DND-41 (cell line): ENCODE results near the gene UBR3.

Source experiments
- ATAC-seq: fragments of 200-7000 bp; cut with Tn5 transposase; 3 replicates; pipeline ENCODE4 v1.9.1; 2021; ENCODE audit warnings: low read depth; ENCODE audit not compliant: insufficient read depth
- DNase-seq: peaks from one replicate; pipeline ENCODE4 v3.0.0-alpha.2; 2020
- H2AFZ ChIP-seq: 2 replicates; pipeline ENCODE4 v1.6.0; 2012; ENCODE audit warnings: low read depth, low read length
- H3K27ac ChIP-seq: 2 replicates; pipeline ENCODE4 v1.5.1; 2012; ENCODE audit warnings: low read length, inconsistent platforms
- H3K27me3 ChIP-seq: fragments of 200-600 bp; sonication (generic); 2 replicates; pipeline ENCODE4 v1.6.0; 2012; ENCODE audit warnings: low read length, mild to moderate bottlenecking, inconsistent platforms; ENCODE audit not compliant: insufficient read depth, poor library complexity
- H3K36me3 ChIP-seq: 2 replicates; pipeline ENCODE4 v1.5.1; 2012; ENCODE audit warnings: low read length, inconsistent platforms; ENCODE audit not compliant: insufficient read depth
- H3K4me1 ChIP-seq: 2 replicates; pipeline ENCODE4 v1.5.1; 2012; ENCODE audit warnings: mild to moderate bottlenecking, low read length; ENCODE audit not compliant: insufficient read depth
- H3K4me2 ChIP-seq: 2 replicates; pipeline ENCODE4 v1.6.0; 2012; ENCODE audit warnings: mild to moderate bottlenecking, moderate library complexity, low read length, inconsistent platforms; ENCODE audit not compliant: insufficient read depth
- H3K4me3 ChIP-seq, 2 experiments: fragments of 200-600 bp in 1 of 2; shearing (Covaris generic) in 1 of 2; 2 replicates each; pipeline ENCODE4 v1.5.1; 2012 to 2016; ENCODE audit warnings: inconsistent platforms in 2 of 2, low read length in 2 of 2, mild to moderate bottlenecking in 2 of 2, low read depth in 1 of 2, moderate library complexity in 1 of 2
- H3K79me2 ChIP-seq: 2 replicates; pipeline ENCODE4 v1.6.0; 2012; ENCODE audit warnings: low read length, inconsistent platforms; ENCODE audit not compliant: insufficient read depth
- H3K9ac ChIP-seq: 2 replicates; pipeline ENCODE4 v1.6.0; 2012; ENCODE audit warnings: low read depth, mild to moderate bottlenecking, inconsistent platforms, low read length, moderate library complexity
- H3K9me3 ChIP-seq: 2 replicates; pipeline ENCODE4 v1.5.1; 2012; ENCODE audit warnings: low read length, moderate library complexity, mild to moderate bottlenecking, inconsistent platforms; ENCODE audit not compliant: insufficient read depth, severe bottlenecking
- H4K20me1 ChIP-seq: 2 replicates; pipeline ENCODE4 v1.6.0; 2012; ENCODE audit warnings: low read length; ENCODE audit not compliant: insufficient read depth
- CTCF ChIP-seq: IDR thresholded peaks from 2 replicates; pipeline ENCODE4 v1.5.1; 2012; ENCODE audit warnings: borderline replicate concordance, low read length, moderate library complexity, mild to moderate bottlenecking; ENCODE audit not compliant: poor library complexity, severe bottlenecking; ENCODE audit errors: extremely low read depth
- EZH2 ChIP-seq: IDR thresholded peaks from 3 replicates; pipeline ENCODE4 v1.6.1; 2012; ENCODE audit warnings: borderline replicate concordance, low read depth, mild to moderate bottlenecking, moderate library complexity, low read length, inconsistent platforms; ENCODE audit not compliant: severe bottlenecking

UBR3 gene

GRCh38 chr2:170047331-170048065, 220.2 kb downstream of the UBR3 start:
- Histone ChIP-seq H3K9ac (no peak overlapping the region), H2AFZ (no peak overlapping the region), H3K36me3 (peaks cover 3% of the 10 kb centered on the region; the same call in 1 of the 2 replicates), H3K4me3 (no peak overlapping the region), H4K20me1 (no peaks in the 10 kb centered on the region), H3K9me3 (no peaks in the 10 kb centered on the region), H3K27ac (no peak overlapping the region), H3K4me2 (no peak overlapping the region), H3K79me2 (no peaks in the 10 kb centered on the region), H3K4me1 (no peaks in the 10 kb centered on the region), H3K27me3 (no peaks in the 10 kb centered on the region)
- ATAC-seq: no peak
- no peak for DNase-seq
- TF ChIP-seq CTCF (no peak), EZH2 (no peak)

GRCh38 chr2:170052151-170052550, 224.9 kb downstream of the UBR3 start:
- H3K4me2 ChIP-seq: no peak overlapping the region
- no peak for DNase-seq

GRCh38 chr2:170054997-170055396, 227.7 kb downstream of the UBR3 start:
- H3K27me3 ChIP-seq: no peaks in the 10 kb centered on the region
- TF ChIP-seq CTCF (no peak), EZH2 (no peak)
- ATAC-seq (no peak), DNase-seq (no peak)
- H3K4me2 ChIP-seq: no peak overlapping the region
- no peak overlapping the region for H3K9ac ChIP-seq
- peaks cover 3% of the 10 kb centered on the region; the same call in 1 of the 2 replicates for H3K36me3 ChIP-seq
- no peak overlapping the region for H3K4me3 ChIP-seq
- no peak overlapping the region for H3K27ac ChIP-seq
- H2AFZ ChIP-seq: no peak overlapping the region
- H4K20me1 ChIP-seq: no peaks in the 10 kb centered on the region
- H3K79me2 ChIP-seq: no peaks in the 10 kb centered on the region
- H3K4me1 ChIP-seq: no peaks in the 10 kb centered on the region
- H3K9me3 ChIP-seq: no peaks in the 10 kb centered on the region

More at GRCh38 chr2:170052151-170052550, 224.9 kb downstream of the UBR3 start:
- no peak for ATAC-seq
- no peaks in the 10 kb centered on the region for H3K27me3 ChIP-seq
- H3K9me3 ChIP-seq: no peaks in the 10 kb centered on the region
- TF ChIP-seq EZH2 (no peak), CTCF (no peak)
- no peaks in the 10 kb centered on the region for H3K4me1 ChIP-seq
- H3K79me2 ChIP-seq: no peaks in the 10 kb centered on the region
- H3K36me3 ChIP-seq: peaks cover 3% of the 10 kb centered on the region; the same call in 1 of the 2 replicates
- H2AFZ ChIP-seq: no peak overlapping the region
- H3K4me3 ChIP-seq: no peak overlapping the region
- H4K20me1 ChIP-seq: no peaks in the 10 kb centered on the region
- H3K9ac ChIP-seq: no peak overlapping the region
- no peak overlapping the region for H3K27ac ChIP-seq
